GM21515 (cell line): Measurements from ENCODE around the gene HOMER3.
"Not testable (repeated sequence)": the region's sequence is repeated elsewhere in the genome, so short reads cannot be mapped to it uniquely, and the experiment has no call there.

Experiments used
- ATAC-seq: cut with Tn5 transposase; IDR thresholded peaks from one replicate; pipeline ENCODE4 v1.9.1; 2021; ENCODE audit not compliant: unreplicated experiment

The HOMER3 gene

DNA sequence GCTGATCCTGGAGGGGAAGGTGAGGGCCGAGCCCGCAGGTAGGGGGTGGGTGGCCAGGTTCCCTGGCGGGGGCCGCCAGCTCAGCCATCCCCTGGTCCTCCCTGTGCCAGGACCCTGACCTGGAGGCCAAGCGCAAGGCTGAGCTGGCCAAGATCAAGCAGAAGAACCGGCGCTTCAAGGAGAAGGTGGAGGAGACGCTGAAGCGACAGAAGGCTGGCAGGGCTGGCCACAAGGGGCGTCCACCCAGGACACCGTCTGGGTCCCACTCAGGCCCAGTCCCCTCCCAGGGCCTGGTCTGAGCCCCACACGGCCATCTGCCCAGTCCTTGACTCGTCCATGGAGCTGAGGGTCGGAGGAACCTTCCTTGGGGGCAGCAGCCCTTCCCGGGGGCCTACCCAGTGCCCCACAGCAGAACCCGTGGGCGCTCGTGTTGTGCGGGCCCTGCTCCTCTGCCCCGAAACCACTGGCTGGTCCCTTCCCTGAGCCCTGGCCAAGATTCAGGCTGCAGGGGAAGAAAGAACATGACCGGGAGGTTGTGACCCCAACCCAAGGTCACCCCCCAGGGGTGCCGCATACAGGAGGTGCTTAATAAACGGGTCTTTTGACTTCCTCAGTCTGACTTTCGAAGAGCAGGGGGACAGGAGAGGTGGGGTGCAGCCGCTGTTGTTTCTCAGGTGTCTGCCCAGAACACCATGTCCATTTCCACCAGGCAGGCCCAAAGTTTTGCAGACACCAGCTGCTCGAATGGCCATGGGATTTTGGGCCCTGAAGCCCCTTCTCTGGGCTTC lies 12.8 kb downstream of the HOMER3 start:
- no peak for ATAC-seq

GRCh38 chr19:18924684-18925213 lies 16.3 kb downstream of the HOMER3 start:
- no peak for ATAC-seq

DNA sequence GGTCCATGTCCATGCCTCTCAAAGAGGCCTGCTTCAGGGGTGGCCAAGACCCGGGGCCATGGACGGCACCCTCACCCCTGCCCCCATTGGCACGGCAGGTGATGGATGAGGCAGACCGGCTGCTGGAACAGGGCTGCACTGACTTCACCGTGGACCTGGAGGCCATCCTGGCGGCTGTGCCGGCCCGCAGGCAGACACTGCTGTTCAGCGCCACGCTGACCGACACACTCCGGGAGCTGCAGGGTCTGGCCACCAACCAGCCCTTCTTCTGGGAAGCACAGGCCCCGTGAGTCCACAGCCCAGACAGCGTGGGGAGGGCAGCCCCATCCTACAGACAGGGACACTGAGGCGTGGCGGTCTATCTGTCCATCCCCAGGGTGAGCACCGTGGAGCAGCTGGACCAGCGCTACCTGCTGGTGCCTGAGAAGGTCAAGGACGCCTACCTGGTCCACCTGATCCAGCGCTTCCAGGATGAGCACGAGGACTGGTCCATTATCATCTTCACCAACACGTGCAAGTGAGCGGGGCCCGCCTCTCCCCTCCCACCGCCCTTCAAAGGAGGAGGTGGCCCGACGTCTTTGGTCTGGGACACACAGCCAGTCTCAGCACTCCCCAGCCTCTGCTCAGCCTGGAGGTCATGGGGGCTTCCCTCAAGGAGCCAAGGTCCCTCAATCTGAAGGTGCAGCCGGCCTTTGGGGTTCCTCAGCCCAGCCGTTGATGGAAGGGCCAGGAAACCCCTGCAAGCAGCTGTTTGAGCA lies 18.6 kb downstream of the HOMER3 start:
- no peak for ATAC-seq

- ATAC-seq: no peak
Measured at GRCh38 chr19:18921593-18921992, 19.4 kb downstream of the HOMER3 start.

GRCh38 chr19:18920400-18920799 lies 20.6 kb downstream of the HOMER3 start:
- no peak for ATAC-seq

- ATAC-seq: no peak
Measured at GRCh38 chr19:18919900-18920214, 21.2 kb downstream of the HOMER3 start.

DNA sequence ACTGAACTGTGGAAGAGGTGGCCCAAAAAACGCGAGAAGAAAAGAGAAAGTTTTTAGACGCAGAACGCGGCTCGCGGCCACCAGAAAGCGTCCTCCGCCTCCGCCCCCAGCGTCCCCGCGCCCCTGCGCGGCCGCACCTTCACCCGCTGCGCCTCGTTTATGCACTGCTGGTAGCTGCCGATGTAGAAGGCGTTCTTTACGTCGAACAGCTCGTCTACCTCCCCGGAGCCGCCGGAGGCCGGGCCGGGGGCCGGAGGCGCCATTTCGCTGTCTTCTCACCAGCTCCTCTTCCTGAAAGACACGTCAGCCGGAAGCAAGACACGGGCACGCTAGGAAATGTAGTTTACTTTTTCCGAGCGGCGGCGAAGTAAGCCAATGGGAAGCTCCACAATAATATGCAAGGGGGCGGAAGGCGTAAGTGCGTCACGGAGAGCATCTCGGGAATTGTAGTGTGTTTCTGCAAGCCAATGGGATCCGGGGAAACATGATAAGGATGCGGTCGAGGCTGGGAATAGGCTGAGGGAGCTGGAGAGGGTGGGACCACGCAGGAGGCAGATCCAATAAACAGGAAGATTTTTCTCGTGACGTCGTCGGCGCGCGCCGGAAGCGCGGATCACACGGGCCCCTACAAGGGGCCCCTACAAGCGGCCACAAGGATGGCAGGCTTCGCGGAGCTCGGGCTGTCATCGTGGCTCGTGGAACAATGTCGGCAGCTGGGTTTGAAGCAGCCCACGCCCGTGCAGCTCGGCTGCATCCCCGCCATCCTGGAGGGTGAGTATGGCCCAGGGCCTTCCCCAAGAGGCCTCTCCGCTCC lies 21.7 kb downstream of the HOMER3 start, which contains the start of the genes COPE and DDX49:
COPE (minus strand) TSS at position 302 of the 814 bp plus-strand sequence; CDS start at position 263, 39 bp downstream.
DDX49 (plus strand) TSS at position 630 of the 814 bp plus-strand sequence; CDS start at position 657, 27 bp downstream.
- ATAC-seq: peak; percentile 86

DNA sequence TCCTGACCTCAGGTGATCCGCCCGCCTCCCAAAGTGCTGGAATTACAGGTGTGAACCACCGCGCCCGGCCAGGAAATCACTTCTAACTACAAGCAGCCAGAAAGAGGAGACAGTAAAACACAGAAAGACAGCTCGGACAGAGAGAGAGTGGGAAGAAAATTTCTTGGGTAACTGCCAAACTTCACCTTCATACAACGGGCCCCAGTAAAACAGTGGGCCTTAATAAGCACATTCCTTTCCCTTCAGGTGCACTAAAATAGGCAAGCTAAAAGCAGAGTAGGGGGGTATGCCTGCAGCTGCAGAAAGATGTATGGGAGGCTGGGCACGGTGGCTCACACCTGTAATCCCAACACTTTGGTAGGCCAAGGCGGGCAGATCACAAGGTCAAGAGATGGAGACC lies 23.4 kb downstream of the HOMER3 start:
- not testable (repeated sequence) for ATAC-seq

- ATAC-seq: no peak
Measured at GRCh38 chr19:18915639-18916038, 25.4 kb downstream of the HOMER3 start.

- no peak for ATAC-seq
Measured at GRCh38 chr19:18913466-18913865, 27.6 kb downstream of the HOMER3 start.

- no peak for ATAC-seq
Measured at GRCh38 chr19:18912933-18913332, 28.1 kb downstream of the HOMER3 start.

GRCh38 chr19:18910801-18911436 lies 30.1 kb downstream of the HOMER3 start:
- no peak for ATAC-seq

- ATAC-seq: no peak
Measured at GRCh38 chr19:18910010-18910409, 31.0 kb downstream of the HOMER3 start.

DNA sequence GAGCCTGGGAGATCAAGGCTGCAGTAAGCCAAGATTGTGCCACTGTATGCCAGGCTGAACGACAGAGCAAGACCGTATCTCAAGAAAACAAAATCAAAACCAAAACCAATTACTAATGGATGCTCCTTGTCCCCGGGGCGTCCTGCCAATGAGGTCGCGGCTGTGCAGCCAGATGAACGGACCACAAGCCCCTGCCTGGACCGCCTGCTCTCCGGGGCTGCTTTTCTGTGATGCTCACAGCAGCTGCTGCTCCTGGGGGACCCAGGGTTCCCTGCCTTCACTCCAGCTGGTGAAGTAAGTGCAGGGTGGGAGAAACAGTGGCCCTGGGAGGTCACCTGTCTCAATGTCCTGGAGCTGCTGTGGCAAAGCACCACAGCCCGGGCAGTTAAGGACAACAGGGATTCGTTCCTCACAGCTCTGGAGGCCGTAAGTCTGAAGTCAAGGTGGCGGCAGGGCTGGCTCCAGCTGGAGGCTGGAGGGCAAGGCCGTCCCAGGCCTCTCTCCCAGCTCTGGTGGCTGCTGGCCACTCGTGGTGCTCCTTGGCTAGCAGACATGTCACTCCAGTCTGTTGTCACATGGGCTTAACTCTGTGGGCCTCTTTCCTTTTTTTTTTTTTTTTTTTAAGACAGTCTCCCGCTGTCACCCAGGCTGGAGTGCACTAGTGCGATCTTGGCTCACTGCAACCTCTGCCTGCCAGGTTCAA lies 31.9 kb downstream of the HOMER3 start:
- no peak for ATAC-seq

- no peak for ATAC-seq
Measured at GRCh38 chr19:18906605-18907519, 34.2 kb downstream of the HOMER3 start.

- no peak for ATAC-seq
Measured at GRCh38 chr19:18905513-18906236, 35.3 kb downstream of the HOMER3 start.

DNA sequence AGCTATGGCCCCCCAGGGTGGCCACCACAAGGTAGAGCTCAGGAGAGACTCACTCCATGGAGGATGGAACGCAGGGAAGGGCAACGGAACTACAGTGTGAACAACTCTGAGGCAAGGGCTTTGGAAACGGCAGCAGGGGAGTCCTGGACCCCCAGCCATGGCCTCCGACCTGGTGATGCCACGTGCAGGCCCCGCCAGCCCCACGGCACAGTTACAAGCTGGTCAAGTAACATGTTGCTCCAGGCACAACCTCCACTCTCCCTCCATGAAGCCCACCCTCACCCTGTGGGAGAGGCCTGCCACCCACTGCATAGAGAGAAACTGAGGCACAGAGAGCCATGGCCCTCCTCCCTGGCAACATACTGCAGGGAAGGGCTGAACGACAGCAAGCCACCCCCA lies 36.0 kb downstream of the HOMER3 start:
- ATAC-seq: no peak

DNA sequence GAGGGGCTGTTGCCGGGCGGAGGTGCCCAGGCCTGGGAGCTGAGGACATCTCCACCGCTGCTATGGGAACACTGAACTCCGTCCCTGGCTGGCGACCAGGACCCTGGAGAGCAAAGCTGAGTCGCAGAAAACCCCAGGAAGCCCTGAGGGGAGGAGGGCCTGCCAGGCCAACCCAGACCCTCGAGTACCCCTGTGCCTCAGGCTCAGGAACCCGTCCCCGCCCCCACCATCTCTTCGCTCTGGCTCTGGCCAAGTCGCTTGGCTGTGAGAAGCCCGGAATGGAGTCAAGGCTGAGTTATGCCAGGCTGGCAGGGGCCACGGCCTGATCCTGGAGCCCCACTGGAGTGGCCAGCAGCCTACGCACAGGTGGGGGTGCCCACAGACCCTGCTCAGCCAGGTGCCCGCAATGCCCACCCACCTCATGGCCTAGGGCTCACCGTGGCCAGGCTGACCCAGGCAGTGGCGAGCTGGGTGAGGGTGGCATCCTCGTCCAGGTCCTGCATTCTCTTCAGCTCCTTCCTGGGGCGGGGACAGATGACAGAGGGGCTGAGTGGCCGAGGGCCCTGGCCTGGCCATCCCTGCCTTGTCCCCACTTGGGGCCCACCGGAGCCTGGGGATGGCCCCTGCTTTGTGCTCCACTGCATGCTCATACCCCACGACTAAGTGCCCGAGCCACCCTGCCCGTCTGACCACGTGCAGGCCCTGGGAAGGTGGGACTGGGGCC lies 36.5 kb downstream of the HOMER3 start:
- ATAC-seq: no peak
